ENCODE data around the gene SERPINA1. TPM values are rescaled to one million over a fixed set of nuclear protein-coding genes. Genes with fewer than 3 reads are reported as not detected.

Gene SERPINA1
- total and polyA plus RNA-seq, 10 of the 15 experiments (the other 5 are each of a cell fraction or from before 2014, with no cell fraction given), result 0.16 to 6.6 (median 0.53) TPM

DNA sequence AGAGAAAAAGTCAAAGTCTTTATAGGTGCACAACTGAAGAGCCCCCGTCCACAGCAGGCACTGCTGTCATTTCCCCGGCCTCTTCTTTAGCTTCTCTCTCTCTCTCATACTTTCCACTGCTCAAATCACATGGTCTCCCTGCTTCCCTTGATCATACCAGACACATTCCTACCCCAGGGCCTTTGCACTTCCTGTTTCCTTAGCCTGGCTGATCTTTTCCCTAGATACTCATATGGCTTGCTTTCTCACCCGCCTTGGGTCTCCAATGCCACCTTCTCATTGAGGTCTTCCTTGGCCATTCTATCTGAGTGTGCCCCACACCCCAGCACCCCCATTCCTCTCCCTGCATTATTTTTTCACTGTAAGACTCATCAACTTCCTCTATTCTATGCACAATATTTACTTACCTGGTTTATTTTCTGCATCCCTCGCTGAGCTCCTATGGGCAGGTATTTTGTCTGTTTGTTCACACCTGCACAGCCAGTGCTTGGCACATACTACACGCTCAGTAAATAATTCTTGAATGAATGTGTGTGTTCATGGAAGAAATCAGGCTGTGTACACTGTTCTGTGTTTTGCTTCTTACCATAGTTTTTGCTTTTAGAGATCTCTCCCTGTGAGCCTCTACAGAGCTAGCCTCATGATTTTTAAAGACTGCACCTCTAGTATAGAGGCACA, 31.9 kb downstream of the SERPINA1 start (continued):
- TF ChIP-seq TCF3 (IDR thresholded peaks at IDR 0.05; ENCODE audit: borderline replicate concordance, insufficient read depth, low read depth, low read length), result no peak

DNA sequence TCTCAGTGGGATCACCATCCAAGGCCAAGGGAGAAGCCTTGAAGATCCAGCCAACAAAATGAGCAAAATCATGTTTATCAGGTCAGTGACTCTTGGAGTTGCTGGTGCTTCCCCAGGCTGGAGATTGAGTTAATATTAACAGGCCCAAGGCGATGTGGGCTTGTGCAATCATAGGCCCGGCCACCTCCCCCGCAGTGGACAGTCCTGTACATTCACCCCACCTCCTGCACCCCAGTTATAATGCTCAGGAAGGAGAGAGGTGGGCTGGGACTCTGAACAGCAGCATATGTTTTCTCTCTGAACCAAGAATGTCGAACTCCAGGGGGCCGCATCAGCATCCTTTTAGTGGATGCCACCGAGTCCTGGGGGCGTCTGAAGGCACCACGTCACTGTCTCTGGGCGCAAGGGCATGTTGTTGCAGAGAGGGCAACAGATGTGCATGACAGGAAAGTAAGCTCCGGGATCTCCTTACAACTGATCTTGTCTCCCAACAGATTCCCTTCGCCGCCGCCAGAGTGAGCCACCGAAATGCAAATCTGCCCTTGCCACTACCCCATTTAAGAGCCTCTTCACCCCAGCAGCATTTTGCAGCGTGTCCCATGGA, 33.1 kb downstream of the SERPINA1 start:
- Histone ChIP-seq H4K20me1 (ENCODE audit: control insufficient read depth, insufficient read depth) (no peaks in the 10 kb centered on the region), H3K27ac (ENCODE audit: control insufficient read depth, insufficient read depth) (no peak overlapping the region), H3K36me3 (ENCODE audit: control insufficient read depth in 2 of 2, insufficient read depth in 2 of 2, low read length in 1 of 2) (no peaks in the 10 kb centered on the region), H3K79me2 (ENCODE audit: control insufficient read depth, insufficient read depth, low read length) (no peaks in the 10 kb centered on the region), H3K4me1 (ENCODE audit: control insufficient read depth, insufficient read depth, low read length) (no peaks in the 10 kb centered on the region), H3K9me3 (replicated peaks; ENCODE audit: control insufficient read depth, insufficient read depth, low read length) (peaks cover 1% of the 10 kb centered on the region; the same call in 1 of the 3 replicates), H3K4me3 (no peak overlapping the region), H3K9ac (ENCODE audit: control insufficient read depth, insufficient read depth, low read length) (no peak overlapping the region), H2AFZ (ENCODE audit: control insufficient read depth, low read depth, low read length) (peak overlapping the region; percentile 21; the same call in 1 of the 2 replicates), H3K27me3 (replicated peaks in 1 of 2; ENCODE audit: control insufficient read depth in 2 of 2, insufficient read depth in 2 of 2, low read length in 1 of 2) (no peaks in the 10 kb centered on the region), H3K4me2 (ENCODE audit: control insufficient read depth, insufficient read depth) (no peak overlapping the region; the same call in 1 of the 2 replicates)
- DNase-seq (ENCODE audit: low read depth, low spot score) (no peak), ATAC-seq (peak; percentile 82), FAIRE-seq (no peak)
- intact Hi-C loops (cut with micrococcal nuclease; ENCODE audit: unreplicated experiment) (no loop called here), in situ Hi-C loops (cut with MboI) (no loop called here)
- no TSS peak for BruUV-seq (replicated peaks)
- ChIA-PET SMC1A (ENCODE audit: uncharacterized antibody, unreplicated experiment) (no interaction called here), POLR2A (no interaction called here), RAD21 (ENCODE audit: unreplicated experiment) (no interaction called here), CTCF (no interaction called here)
- 6% methylated on average over 15 of the region's 15 CpGs for WGBS (ENCODE audit: insufficient coverage, insufficient replicate concordance, low lambda C conversion rate, missing lambda C conversion rate)
- TF ChIP-seq RAD21 (IDR thresholded peaks at IDR 0.05; ENCODE audit: insufficient read depth, low read depth, low read length) (peak; percentile 37; the same call in 1 of the 2 replicates), NR2C1 (IDR thresholded peaks at IDR 0.05) (no peak), SMC3 (IDR thresholded peaks at IDR 0.05; ENCODE audit: borderline replicate concordance, low read length) (peak; percentile 36; the same call in 1 of the 2 replicates)
- TF ChIP-seq, protein P1, sequence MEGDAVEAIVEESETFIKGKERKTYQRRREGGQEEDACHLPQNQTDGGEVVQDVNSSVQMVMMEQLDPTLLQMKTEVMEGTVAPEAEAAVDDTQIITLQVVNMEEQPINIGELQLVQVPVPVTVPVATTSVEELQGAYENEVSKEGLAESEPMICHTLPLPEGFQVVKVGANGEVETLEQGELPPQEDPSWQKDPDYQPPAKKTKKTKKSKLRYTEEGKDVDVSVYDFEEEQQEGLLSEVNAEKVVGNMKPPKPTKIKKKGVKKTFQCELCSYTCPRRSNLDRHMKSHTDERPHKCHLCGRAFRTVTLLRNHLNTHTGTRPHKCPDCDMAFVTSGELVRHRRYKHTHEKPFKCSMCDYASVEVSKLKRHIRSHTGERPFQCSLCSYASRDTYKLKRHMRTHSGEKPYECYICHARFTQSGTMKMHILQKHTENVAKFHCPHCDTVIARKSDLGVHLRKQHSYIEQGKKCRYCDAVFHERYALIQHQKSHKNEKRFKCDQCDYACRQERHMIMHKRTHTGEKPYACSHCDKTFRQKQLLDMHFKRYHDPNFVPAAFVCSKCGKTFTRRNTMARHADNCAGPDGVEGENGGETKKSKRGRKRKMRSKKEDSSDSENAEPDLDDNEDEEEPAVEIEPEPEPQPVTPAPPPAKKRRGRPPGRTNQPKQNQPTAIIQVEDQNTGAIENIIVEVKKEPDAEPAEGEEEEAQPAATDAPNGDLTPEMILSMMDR (IDR thresholded peaks at IDR 0.05 in 2 of 3, conservative IDR thresholded peaks at IDR 0.05 in 1 of 3; ENCODE audit: control insufficient read depth in 2 of 3, extremely low read depth in 1 of 3, insufficient read depth in 1 of 3, low read depth in 3 of 3, low read length in 3 of 3), result peak; percentile 34 to 40 (median 39); a peak in 5 of 6 replicates
- TF ChIP-seq, protein P2, sequence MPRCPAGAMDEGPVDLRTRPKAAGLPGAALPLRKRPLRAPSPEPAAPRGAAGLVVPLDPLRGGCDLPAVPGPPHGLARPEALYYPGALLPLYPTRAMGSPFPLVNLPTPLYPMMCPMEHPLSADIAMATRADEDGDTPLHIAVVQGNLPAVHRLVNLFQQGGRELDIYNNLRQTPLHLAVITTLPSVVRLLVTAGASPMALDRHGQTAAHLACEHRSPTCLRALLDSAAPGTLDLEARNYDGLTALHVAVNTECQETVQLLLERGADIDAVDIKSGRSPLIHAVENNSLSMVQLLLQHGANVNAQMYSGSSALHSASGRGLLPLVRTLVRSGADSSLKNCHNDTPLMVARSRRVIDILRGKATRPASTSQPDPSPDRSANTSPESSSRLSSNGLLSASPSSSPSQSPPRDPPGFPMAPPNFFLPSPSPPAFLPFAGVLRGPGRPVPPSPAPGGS (IDR thresholded peaks at IDR 0.05; ENCODE audit: borderline replicate concordance, insufficient read depth, low read depth, low read length, poor library complexity, severe bottlenecking), result no peak
